Ishikawa (cell line): ENCODE measurements around the gene RNH1.

Experiments
- CEBPB ChIP-seq: IDR thresholded peaks from 2 replicates; pipeline ENCODE4 v1.6.1; 2012
- EP300 ChIP-seq: IDR thresholded peaks from 2 replicates; pipeline ENCODE4 v1.6.1; 2012; ENCODE audit warnings: borderline replicate concordance
- FOXM1 ChIP-seq: IDR thresholded peaks from 2 replicates; pipeline ENCODE4 v1.6.1; 2012; ENCODE audit warnings: low read depth, borderline replicate concordance
- MAX ChIP-seq: IDR thresholded peaks from 2 replicates; pipeline ENCODE4 v1.6.1; 2012
- NFIC ChIP-seq: IDR thresholded peaks from 2 replicates; pipeline ENCODE4 v1.6.1; 2012
- TAF1 ChIP-seq: IDR thresholded peaks from 2 replicates; pipeline ENCODE4 v1.6.1; 2012; ENCODE audit warnings: low read depth, mild to moderate bottlenecking
- YY1 ChIP-seq: IDR thresholded peaks from 2 replicates; pipeline ENCODE4 v1.6.1; 2012; ENCODE audit warnings: low read depth
- ZBTB7A ChIP-seq: IDR thresholded peaks from 2 replicates; pipeline ENCODE4 v1.6.1; 2012; ENCODE audit warnings: low read depth

DNA sequence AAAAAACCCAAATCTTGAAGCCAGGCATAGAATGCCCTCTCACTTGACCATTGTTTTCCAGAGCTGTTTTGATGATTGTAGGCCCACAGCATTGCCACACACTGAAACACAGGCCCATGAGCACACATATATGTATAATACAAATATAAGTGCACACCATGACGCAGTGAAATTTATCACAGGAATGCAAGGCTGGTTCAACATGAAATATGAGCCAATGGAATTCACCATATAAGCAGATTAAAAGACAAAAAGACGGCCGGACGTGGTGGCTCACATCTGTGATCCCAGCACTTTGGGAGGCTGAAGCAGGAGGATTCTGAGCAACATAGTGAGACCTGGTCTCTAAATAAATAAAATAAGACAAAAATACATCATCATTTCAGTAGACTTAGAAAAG, 9.4 kb upstream of the RNH1 start:
- no peak for TF ChIP-seq EP300
- no peak for TF ChIP-seq MAX
- TF ChIP-seq TAF1 = no peak
- TF ChIP-seq FOXM1 = no peak
- TF ChIP-seq ZBTB7A = no peak
- no peak for TF ChIP-seq NFIC
- TF ChIP-seq YY1 = no peak
- no peak for TF ChIP-seq CEBPB
